ENCODE measurements around the gene SEL1L3. TPM values are rescaled to one million over a fixed set of nuclear protein-coding genes. Genes with fewer than 3 reads are reported as not detected.

Gene SEL1L3
- total RNA-seq, 1 experiment from 2014 or later, result 48.3 TPM

GRCh38 chr4:25779021-25779420, 83.8 kb downstream of the SEL1L3 start:
- H3K18ac ChIP-seq (ENCODE audit: insufficient read length, low read depth, low read length), result no peak overlapping the region
- H2BK12ac ChIP-seq (ENCODE audit: insufficient read length, low read depth, low read length), result no peak overlapping the region
- no peak overlapping the region for H4K91ac ChIP-seq (ENCODE audit: insufficient read length, low read depth, low read length)
- H3K4me1 Mint-ChIP-seq, result peaks cover 4 to 11% of the 10 kb centered on the region in 2 experiments
- H2BK120ac ChIP-seq (ENCODE audit: low read depth, low read length, poor library complexity, severe bottlenecking), result no peak overlapping the region
- no peak overlapping the region for H3K23ac ChIP-seq (ENCODE audit: insufficient read length, low read depth, low read length)
- H3K14ac ChIP-seq (ENCODE audit: insufficient read depth, low read length), result no peak overlapping the region
- no peak overlapping the region for H2BK5ac ChIP-seq (ENCODE audit: insufficient read length, low read length)
- H2BK20ac ChIP-seq (ENCODE audit: low read depth, low read length, poor library complexity, severe bottlenecking), result no peak overlapping the region
- no peaks in the 10 kb centered on the region for H3K27me3 Mint-ChIP-seq (ENCODE audit: low read depth)
- no peak for TF ChIP-seq CTCF (conservative IDR thresholded peaks at IDR 0.05)
- no CpG with 5 or more reads among the region's 4 CpGs for WGBS (ENCODE audit: extremely low coverage, insufficient read length, low lambda C conversion rate)
- no peak overlapping the region for H4K8ac ChIP-seq (replicated peaks; ENCODE audit: insufficient read length, low read depth, low read length)
- H3K4me1 ChIP-seq (ENCODE audit: insufficient read depth, low read length), result no peaks in the 10 kb centered on the region
- H3K79me1 ChIP-seq (ENCODE audit: insufficient read depth, low read depth, low read length, poor library complexity, severe bottlenecking), result no peaks in the 10 kb centered on the region
- H4K20me1 ChIP-seq (ENCODE audit: control insufficient read depth, insufficient read depth, insufficient read length), result no peaks in the 10 kb centered on the region
- H3K23me2 ChIP-seq (ENCODE audit: insufficient read length, low read depth, low read length, poor library complexity, severe bottlenecking), result no peaks in the 10 kb centered on the region
- H3K4ac ChIP-seq (ENCODE audit: low read depth, low read length), result no peak overlapping the region
- H3K27me3 ChIP-seq (ENCODE audit: insufficient read depth, low read length), result no peaks in the 10 kb centered on the region
- no peak overlapping the region for H3K27ac ChIP-seq (ENCODE audit: insufficient read length, low read depth, low read length)
- H2AFZ ChIP-seq (ENCODE audit: low read length), result no peak overlapping the region
- no peaks in the 10 kb centered on the region for H3K79me2 ChIP-seq (ENCODE audit: insufficient read depth, low read length)
- H3K56ac ChIP-seq (ENCODE audit: insufficient read length, low read depth, low read length), result no peak overlapping the region
- no peak overlapping the region for H2BK15ac ChIP-seq (ENCODE audit: low read depth, low read length)
- H3T11ph ChIP-seq (ENCODE audit: low read length), result no peak overlapping the region
- no peaks in the 10 kb centered on the region for H3K9me3 Mint-ChIP-seq
- H3K36me3 Mint-ChIP-seq (ENCODE audit: insufficient read depth in 1 of 3, low read depth in 3 of 3), result peaks cover 36 to 63% (median 48%) of the 10 kb centered on the region in 3 experiments; a peak in 6 of 7 replicates
- no peak overlapping the region for H4K5ac ChIP-seq (ENCODE audit: insufficient read length, low read depth, low read length)
- no peak overlapping the region for H3K27ac Mint-ChIP-seq
- no peak overlapping the region for H3K4me3 Mint-ChIP-seq
- no peak for DNase-seq
- no peak overlapping the region for H3K4me2 ChIP-seq (ENCODE audit: insufficient read depth, insufficient read length, low read length)
- no peaks in the 10 kb centered on the region for H3K9me3 ChIP-seq (ENCODE audit: control insufficient read depth, low read depth, low read length)
- no peak overlapping the region for H2AK5ac ChIP-seq (ENCODE audit: insufficient read length, low read length)
- no peak overlapping the region for H3K9ac ChIP-seq (ENCODE audit: extremely low read depth, insufficient read length, low read length)

Data from H9 (cell line).